KBM-7 (cell line): Measurements from ENCODE around the gene ABLIM1.

Experiments used
- DNase-seq: peaks from one replicate; pipeline ENCODE4 v3.0.0-alpha.2; 2015
- in situ Hi-C: fragments of 300-500 bp; cut with MboI; formaldehyde crosslinking; loops from 2 replicates; pipeline ENCODE4 v1.14.3; 2020; ENCODE audit warnings: low sequenced_read_pairs, low pct_unique_long_range_greater_than_20kb, mixed read lengths

ABLIM1 gene

DNA sequence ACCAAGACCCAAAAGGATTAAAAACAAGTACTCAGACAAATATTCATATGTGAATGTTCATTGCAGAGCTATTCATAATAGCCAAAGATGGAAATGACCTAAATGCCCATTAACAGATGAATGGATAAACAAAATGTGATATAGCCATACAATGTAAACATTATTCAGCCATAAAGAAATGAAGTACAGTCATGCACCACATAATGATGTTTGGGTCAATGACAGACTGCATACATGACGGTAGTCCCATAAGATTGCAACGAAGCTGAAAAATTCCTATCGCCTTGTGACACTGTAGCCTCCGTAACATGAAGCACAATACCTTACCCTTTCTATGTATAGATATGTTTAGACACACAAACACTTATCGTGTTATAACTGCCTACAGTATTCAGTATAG, 97.9 kb downstream of the ABLIM1 start:
- in situ Hi-C loops = no loop called here
- DNase-seq = no peak

DNA sequence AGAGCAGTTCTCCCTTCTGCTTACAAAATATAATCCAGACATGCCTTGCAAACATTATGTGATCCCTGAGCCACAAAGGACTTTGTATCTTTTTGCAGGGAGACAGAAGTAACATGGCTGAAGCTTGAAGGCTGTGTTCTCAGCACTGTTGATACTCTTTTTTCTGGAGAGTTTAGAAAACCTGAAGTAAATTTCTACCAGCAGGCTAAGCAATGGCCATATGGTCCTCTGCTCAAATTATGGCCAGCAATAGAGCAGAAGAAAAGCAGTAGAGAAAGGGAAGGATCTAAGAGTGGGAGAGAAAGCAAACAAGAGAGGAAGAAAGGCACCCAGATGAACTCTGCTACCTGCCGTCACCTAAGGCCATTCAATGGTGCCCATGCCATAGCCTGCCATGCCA, 98.4 kb downstream of the ABLIM1 start:
- DNase-seq = no peak
- in situ Hi-C loops = no loop called here

DNA sequence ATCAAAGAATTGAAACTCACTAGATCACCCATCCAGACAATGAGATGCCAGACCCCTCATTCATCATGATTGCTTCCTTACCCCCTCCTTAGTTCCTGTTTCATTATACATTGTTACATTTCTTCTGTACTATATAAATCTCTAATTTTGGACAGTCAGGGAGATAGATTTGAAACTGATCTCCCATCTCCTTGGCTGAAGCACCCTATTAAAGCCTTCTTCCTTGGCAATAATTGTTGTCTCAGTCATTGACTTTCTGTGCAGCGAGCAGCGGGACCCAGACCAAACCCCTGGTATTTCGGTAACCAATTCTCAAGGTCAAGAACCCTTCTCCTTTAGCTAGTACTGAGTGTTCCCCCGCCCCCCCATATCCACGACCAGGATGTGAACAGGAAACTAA, 100.2 kb downstream of the ABLIM1 start:
- in situ Hi-C loops = no loop called here
- no peak for DNase-seq

DNA sequence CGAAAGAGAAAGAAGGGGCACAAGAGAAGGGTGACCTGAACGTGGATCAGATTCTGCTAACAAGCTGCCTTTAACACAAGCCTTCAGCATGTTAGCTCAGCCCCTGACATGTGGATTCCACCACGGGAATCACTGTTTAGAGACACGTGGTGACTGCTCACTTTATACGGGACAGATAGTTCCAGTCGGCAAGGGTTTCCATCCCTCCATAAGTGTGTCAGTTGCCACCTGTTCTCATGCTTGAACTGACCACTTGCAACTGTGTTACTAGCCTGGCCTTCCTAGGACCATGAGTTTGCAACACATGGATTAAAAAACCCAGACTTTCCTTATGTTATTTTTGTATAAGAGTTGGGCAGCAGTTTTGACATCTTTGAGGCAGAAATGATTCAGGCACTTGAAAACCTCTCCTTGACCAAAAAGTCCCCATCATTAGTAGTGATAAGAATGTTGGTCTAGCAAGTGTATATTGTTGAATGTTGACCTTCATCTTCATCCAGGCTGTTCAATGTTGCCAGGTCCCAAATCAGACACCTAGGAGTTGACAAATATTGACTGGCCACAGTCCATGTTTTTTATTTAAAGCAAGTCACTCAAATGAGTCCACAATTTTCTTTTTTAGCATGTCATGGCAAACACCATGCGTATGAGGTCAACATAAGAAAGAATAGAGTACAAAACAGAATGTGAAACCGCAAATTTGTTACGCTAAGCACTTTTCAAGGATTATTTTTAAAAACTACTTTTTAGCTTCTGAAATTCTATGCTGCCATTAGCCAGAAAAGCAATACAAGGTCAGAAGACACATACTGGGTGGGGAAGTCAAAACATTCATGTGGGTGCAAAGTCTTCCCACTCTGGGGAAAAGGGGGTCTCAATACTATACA, 101.6 kb downstream of the ABLIM1 start:
- DNase-seq = no peak
- in situ Hi-C loops = no loop called here

DNA sequence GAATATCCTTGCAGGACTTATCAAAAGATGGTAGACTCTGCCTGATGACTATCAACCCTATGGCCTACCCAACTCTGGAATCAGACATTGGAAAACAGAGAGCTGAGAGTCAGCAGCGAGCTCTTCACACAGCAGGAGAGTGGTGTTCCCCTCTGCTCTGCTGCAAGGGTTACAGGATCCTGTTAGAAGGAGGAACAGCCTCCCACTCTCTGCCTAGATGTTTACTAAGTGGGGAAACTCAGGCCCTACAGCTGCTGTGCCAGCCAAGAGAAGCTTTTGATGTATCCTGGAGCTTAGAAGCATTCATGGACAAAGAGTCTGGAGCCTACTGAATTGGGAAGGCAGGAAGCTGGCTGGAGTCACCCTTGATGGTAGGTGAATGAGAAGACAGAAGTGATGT, 104.6 kb downstream of the ABLIM1 start:
- in situ Hi-C loops = no loop called here
- no peak for DNase-seq

DNA sequence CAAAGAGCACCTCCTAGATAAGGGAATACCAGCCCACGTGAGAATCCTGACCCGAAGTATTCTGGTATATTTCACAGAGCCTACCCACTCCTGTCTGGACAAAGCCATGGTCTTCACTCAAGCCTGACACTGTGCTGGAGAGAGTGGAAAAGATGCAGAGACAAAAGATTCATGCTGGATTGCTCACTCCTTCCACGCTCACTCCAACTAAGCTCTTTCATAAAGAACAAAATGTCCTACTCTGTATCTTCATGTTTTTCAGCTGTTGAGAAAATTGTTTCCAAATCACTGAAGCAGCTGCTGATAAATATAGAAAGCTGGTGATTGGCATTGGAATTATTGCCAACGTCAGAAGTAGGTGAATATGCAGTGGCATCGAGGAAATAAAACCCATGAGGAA, 106.0 kb downstream of the ABLIM1 start:
- in situ Hi-C loops = no loop called here
- DNase-seq = no peak

DNA sequence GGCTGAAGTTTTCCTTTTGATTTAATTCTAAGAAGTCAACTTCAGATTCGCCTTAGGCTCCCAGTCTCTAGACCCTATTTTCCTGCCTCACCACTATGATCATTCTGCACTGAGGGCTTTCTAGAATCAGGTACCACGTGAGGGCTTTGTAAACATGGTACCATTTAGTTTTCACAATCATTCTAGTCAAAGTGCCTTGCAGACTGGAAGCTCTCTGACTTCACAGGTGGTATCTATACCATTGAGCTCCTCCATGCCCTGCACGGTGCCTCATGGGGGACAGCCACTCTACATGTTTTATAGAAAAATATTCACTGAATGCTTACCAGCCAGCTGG, 106.5 kb downstream of the ABLIM1 start:
- DNase-seq = no peak
- in situ Hi-C loops = no loop called here

DNA sequence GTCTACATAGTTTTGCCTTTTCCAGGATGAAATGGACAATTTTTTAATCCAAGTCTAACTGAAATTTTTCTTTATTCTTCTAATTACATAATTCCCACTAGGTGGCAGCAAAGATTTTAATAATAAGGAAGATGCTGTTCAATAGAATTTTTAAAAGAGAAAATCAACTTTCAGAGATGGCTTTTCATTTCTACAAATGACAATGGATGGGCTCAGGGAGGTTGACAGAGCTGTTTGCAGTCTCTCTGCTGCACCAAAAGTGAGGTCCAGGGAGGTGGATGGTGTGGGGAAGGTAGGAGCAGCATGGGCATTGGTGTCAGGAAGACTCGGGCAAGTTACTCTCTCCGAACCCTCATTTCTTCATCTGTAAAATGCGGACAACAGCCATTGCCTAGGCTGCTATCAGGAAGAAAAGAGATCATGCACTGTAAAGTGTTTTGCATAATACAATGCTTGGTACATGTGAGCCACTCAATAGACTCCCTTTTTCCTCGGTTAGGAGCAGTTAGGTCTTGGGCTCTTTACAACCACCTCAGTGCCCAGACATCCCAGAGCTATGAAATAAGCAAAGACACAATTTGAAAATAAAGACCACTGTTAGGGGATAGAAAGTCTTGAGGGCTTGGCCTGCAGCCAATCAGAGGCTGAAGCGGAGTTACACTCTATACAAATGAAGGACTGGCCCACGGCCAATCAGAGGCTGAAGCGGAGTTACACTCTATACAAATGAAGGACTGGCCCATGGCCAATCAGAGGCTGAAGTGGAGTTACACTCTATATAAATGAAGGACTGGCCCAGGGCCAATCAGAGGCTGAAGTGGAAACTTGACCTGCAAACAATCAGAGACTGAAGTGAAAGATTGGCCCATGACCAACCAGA, 107.1 kb downstream of the ABLIM1 start:
- DNase-seq = peak; percentile 32
- in situ Hi-C loops = no loop called here

DNA sequence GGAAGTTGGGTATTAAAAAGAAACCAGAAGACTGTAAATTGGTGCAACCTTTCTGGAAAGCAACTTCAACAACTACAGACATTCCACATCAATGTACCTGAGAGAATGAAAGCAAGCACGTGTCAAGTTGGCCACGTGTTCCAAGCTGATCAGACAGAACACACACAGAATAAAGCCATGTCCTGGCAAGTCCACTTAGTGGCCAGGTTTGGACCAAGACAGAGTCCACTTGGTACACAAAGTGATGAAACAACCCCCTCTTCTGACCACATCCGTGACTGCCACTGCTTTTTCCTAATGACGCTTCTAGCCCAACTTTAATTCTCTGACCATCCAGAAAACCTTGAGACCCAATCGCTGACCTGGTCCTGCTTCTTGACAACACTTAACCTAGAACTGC, 109.4 kb downstream of the ABLIM1 start:
- in situ Hi-C loops = no loop called here

DNA sequence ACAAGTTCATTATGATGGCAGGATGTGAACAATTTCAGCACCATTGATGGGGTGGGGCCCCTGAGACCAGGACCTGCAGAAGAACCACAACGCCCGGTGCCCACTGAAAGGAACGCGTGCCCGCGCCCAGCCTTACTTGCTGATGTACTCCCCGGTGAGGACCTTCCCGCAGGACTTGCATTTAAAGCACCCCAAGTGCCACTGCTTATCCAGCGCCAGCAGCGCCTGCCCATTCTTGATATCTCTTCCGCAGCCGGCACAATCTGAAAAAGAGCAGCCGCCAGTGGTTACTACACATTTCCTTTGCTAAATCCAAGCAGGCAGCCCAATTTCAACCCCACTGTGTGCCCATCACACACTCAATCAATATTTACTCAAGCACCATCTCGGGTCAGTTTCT, 110.6 kb downstream of the ABLIM1 start:
- in situ Hi-C loops = no loop called here
- no peak for DNase-seq

More for the DNA sequence above, 109.4 kb downstream of the ABLIM1 start:
- DNase-seq = no peak

DNA sequence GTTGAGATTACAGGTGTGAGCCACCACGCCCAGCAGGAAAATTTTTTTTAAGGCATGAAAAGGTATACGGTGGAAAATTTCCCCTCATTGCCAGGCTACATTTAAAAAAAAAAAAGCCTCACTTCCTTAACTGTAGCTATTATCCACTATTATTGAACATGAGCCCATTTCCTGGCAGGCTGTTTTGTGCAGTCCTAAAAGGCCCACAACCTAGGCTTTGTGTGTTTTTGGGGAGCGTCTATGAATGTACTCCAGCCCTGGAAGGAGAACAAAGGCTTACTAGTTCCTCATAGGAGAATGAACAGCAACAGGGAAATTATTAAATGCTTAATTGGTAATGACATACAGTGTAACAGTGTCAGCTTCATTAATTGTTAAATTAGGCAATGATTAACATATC, 111.0 kb downstream of the ABLIM1 start:
- DNase-seq = no peak
- in situ Hi-C loops = no loop called here

DNA sequence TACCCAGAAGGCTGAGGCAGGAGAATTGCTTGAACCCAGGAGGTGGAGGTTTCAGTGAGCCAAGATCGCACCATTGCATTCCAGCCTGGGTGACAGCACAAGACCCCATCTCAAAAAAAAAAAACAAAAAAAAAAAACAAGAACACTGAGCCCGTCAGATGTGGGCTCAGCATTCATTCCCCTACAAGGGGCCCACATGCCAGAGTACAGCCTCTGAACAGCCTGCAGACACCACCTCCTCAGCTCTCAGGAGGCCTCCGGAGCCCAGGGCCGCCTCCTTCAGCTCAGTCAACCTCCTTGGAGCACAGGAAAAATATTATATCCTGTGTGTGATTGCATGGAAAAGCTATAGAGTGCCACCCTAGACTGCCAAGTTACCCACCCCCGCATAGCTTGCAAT, 112.3 kb downstream of the ABLIM1 start:
- in situ Hi-C loops = no loop called here
- no peak for DNase-seq

DNA sequence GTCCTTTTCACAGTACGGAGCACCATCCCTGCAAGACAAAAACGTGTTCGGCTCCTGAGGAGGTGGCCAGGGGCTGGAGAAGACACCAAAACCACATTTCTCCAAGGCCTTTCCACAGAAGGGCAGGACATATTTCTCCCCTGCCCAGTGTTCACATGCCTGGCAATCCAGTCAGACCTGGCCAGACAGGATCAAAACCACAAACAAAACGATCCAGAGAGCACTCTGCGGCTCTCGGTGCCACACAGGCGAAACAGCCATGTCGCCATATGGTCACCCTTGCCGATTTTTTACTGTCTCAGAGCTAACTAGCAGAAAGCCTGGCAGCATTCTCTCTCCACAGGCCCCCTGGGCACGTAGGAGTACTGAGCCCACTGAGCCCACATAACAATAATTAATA, 113.0 kb downstream of the ABLIM1 start:
- no peak for DNase-seq
- in situ Hi-C loops = no loop called here

DNA sequence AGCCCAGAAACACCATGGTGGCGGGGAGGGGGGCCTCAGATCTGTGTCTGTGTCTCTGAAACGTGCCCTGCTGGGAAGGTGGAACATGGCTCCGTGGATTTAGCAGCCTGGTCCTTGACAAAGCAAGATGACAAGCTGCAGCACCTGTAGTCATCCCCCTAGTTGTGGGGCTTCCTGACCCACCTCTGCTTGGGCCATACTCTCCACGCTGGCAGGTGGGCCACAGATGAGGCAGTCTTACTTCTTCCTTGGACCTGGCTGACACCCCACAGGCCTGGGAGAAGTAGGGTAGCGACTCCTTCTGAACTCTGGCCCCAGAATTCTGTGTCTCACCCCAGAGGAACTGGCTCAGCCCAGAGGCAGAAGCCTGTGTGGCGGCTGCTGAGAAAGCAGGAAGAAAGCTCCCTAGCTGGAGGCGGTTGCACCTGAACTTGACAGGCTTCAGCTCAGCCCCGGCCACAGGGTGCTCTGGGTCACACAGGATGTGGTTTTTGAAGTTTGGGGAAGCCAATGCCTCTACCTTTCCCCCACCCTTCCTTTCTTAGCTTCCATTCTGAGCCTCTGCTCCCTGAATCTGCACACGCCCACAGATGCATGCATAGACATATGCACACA, 113.9 kb downstream of the ABLIM1 start:
- in situ Hi-C loops = no loop called here
- peak; percentile 9 for DNase-seq

DNA sequence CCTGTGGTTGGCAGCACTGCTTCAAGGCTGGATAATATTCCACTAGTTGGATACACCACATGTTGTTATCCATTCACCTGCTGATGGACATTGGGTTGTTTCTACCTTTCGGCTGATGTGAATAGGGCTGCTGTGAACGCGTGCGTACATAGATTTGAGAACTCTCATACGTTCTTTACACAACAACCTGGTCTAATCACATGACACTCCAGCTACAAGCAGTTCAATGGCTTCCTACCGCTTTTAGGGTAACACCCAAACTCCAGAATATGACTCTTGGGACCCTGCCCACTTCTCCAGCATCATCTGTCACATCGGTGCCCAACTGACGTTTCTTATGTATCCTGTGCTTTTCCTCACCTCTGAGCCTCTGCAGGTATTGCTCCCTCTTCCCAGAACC, 114.6 kb downstream of the ABLIM1 start:
- in situ Hi-C loops = no loop called here

DNA sequence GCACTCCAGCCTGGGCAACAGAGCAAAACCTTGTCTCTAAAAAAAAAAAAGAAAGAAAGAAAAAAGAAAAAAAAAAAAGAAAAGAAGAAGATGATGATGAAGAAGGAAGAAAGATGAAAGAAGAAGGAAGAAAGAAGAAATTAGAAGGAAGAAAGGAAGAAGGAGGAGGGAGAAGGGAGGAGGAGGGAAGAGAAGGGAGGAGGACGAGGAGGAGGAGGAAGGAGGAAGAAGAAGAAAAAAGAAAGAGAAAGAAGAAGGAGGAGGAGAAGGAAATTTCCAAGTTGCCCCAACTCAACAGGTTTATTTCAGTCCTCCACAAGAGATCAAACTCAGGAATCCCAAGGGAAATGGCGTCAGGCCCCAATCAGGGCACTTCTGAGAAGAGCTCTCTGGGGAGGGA, 115.7 kb downstream of the ABLIM1 start:
- no peak for DNase-seq
- in situ Hi-C loops = no loop called here

More for the DNA sequence above, 114.6 kb downstream of the ABLIM1 start:
- DNase-seq = no peak

DNA sequence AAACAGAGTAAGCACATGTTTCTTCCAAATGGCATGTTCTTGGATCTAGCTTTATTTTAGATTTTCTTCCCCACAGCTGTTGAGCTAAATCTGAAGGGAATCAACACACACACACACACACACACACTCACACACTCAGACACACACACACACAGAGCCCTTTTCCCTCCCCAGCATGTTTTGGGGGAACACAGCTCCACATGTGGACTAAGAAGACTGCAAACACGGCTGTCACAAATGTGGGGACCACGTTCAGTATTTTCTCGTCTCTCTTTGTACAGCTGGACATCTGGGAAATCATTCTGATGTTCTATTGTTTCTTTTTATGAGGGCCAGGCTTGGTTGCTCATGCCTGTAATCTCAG, 116.3 kb downstream of the ABLIM1 start:
- in situ Hi-C loops = no loop called here
- no peak for DNase-seq

DNA sequence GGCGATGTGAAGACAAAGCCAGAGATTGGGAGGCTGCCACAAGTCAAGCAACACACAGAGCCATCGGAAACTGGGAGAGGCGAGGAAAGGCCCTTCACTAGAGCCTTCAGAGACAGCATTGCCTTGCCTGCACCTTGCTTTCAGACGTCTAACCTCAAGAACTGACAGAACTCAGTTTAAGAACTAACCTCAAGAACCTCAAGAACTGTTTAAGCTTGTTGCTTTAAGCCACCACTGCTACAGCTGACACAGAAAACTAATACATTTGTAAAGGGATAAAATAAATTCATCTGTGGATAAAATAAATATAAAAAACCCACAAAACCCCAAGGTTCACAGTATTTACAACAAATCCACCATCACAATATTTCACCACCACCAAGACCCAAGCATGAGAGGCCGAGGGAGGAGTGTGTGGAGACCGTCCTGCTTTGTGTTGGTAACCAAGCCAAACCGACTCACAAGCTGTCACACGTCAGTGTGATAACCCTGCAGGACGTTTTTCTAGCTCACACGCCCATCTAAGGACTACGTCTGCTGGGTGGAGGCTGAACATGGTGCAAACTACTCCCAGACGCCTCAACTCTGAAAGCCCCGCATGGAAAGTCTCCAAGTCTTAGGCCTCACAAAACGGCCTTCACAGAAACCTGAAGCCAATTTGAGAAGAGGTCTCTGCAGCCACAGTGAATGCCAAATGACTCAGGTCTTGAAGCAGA, 116.8 kb downstream of the ABLIM1 start:
- no peak for DNase-seq
- in situ Hi-C loops = no loop called here

DNA sequence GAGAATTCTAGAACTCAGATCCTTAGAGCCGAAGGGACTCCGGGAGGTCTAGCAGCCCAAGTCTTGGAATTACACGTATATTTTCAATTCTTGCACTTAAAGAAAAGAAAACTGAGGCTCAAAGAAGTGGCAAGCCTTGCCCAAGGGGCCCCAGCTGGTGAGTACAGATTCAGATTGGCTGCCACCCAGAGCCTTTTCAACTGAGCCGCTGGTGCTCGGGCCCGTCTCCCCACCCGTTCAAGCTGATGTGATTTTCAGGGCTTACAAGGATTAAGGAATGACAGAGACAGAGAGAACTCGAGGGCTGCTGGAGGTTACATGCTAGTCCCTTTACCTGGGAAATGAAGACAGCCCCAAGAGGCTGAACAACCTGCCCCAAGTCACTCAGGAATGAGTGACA, 117.8 kb downstream of the ABLIM1 start:
- in situ Hi-C loops = no loop called here
- no peak for DNase-seq

DNA sequence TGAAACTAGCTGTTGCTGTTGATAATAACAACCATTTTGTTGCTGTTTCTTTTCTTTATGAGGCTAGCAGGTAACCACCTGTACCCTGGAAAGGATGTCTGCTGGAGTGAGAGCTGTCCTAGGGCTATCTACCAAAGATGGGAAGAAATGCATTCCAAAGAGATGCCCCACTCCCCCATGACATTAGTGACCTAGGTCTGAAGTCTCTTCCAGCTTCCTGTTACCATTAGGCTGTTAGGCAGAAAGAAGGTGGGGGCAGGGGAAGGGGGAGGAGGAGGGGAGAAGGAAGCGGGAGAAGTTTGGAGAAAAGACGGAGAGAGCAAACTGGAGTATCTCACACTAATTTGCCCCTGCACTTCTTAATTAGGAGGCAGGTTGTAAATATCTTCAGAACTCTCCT, 118.5 kb downstream of the ABLIM1 start:
- DNase-seq = no peak
- in situ Hi-C loops = no loop called here
